H1 (cell line): ENCODE results near the gene NFAM1. TPM values are rescaled to one million over a fixed set of nuclear protein-coding genes. Genes with fewer than 3 reads are reported as not detected.

Experiments
- CTCF ChIA-PET: fragments of 300-600 bp; sonication (Branson Sonifier 250); formaldehyde crosslinking; loops from one replicate; lab custom pipeline; 2021; ENCODE audit not compliant: partially characterized antibody; lab: Charles Lee
- POLR2A ChIA-PET: fragments of 300-600 bp; sonication (Branson Sonifier 250); formaldehyde crosslinking; loops from one replicate; lab custom pipeline; 2021; ENCODE audit warnings: inconsistent platforms; ENCODE audit not compliant: partially characterized antibody; lab: Charles Lee
- DNase-seq, 2 experiments: peaks; one replicate each; pipeline versions ENCODE4 v3.0.0 to v3.0.0-alpha.2; 2010 to 2022; ENCODE audit warnings: low spot score in 2 of 2, low read depth in 1 of 2, mixed read lengths in 1 of 2
- FAIRE-seq: peaks from 2 replicates; lab custom pipeline; 2011; peaks lifted over from hg19 to GRCh38; lab: Jason Lieb, UNC
- H2AFZ ChIP-seq: 2 replicates; pipeline ENCODE4 v1.8.1; 2012; ENCODE audit warnings: low read length, inconsistent platforms
- H2AK5ac ChIP-seq: 2 replicates; pipeline ENCODE4 v1.6.1; 2013; ENCODE audit warnings: low read depth, low read length
- H2BK120ac ChIP-seq: replicated peaks from 2 replicates; pipeline ENCODE3; 2013; ENCODE audit warnings: low read depth, low read length, inconsistent platforms
- H2BK12ac ChIP-seq: 2 replicates; pipeline ENCODE4 v1.6.1; 2013; ENCODE audit warnings: low read depth, low read length
- H2BK15ac ChIP-seq: 2 replicates; pipeline ENCODE4 v1.6.1; 2013; ENCODE audit warnings: low read length
- H2BK20ac ChIP-seq: 2 replicates; pipeline ENCODE4 v1.6.1; 2013; ENCODE audit warnings: low read length
- H2BK5ac ChIP-seq: 2 replicates; pipeline ENCODE4 v1.6.1; 2013; ENCODE audit warnings: low read depth, low read length
- H3K14ac ChIP-seq: 2 replicates; pipeline ENCODE4 v1.6.1; 2013; ENCODE audit warnings: inconsistent platforms; ENCODE audit not compliant: insufficient read length
- H3K18ac ChIP-seq: 2 replicates; pipeline ENCODE4 v1.6.1; 2013; ENCODE audit warnings: low read length; ENCODE audit errors: extremely low read depth
- H3K23ac ChIP-seq: 2 replicates; pipeline ENCODE4 v1.6.1; 2013; ENCODE audit warnings: inconsistent platforms; ENCODE audit not compliant: insufficient read length
- H3K23me2 ChIP-seq: 2 replicates; pipeline ENCODE4 v1.6.1; 2013; ENCODE audit warnings: low read depth, low read length
- H3K27ac ChIP-seq: 2 replicates; pipeline ENCODE4 v1.6.1; 2011; ENCODE audit warnings: low read depth, low read length, inconsistent platforms
- H3K27me3 ChIP-seq, 4 experiments: replicated peaks in 1 of 4; 1 replicate in 1 of 4; 2 replicates in 3 of 4; pipeline versions ENCODE4 v1.6.1 to v1.8.1; 2011 to 2013; ENCODE audit warnings: low read length in 3 of 4, mild to moderate bottlenecking in 3 of 4, inconsistent platforms in 2 of 4, mixed read lengths in 2 of 4, moderate library complexity in 1 of 4; ENCODE audit not compliant: control insufficient read depth in 3 of 4, insufficient read depth in 3 of 4; ENCODE audit errors: extremely low read depth in 1 of 4
- H3K36me3 ChIP-seq, 4 experiments: 2 replicates each; pipeline versions ENCODE4 v1.6.1 to v1.8.1; 2011 to 2013; ENCODE audit warnings: mild to moderate bottlenecking in 4 of 4, low read length in 3 of 4, moderate library complexity in 2 of 4, control low read depth in 1 of 4, inconsistent platforms in 1 of 4; ENCODE audit not compliant: insufficient read depth in 4 of 4, control insufficient read depth in 2 of 4
- H3K4ac ChIP-seq: replicated peaks from 2 replicates; pipeline ENCODE3; 2013; ENCODE audit warnings: low read length, low read depth, mixed read lengths, inconsistent platforms; ENCODE audit not compliant: insufficient read length
- H3K4me1 ChIP-seq, 4 experiments: replicated peaks in 1 of 4; 1 replicate in 1 of 4; 2 replicates in 3 of 4; pipeline versions ENCODE4 v1.6.1 to v1.8.1; 2011 to 2013; ENCODE audit warnings: low read length in 3 of 4, inconsistent platforms in 2 of 4, mixed read lengths in 1 of 4; ENCODE audit not compliant: insufficient read depth in 4 of 4, control insufficient read depth in 3 of 4
- H3K4me2 ChIP-seq, 2 experiments: 2 replicates each; pipeline versions ENCODE4 v1.6.1 to v1.8.1; 2011 to 2013; ENCODE audit warnings: low read depth in 2 of 2, low read length in 2 of 2, control low read depth in 1 of 2, inconsistent platforms in 1 of 2, mild to moderate bottlenecking in 1 of 2; ENCODE audit not compliant: insufficient read depth in 1 of 2
- H3K4me3 ChIP-seq, 4 experiments: fragments of 200-600, 300-600 bp in 1 of 4; sonication (generic), shearing (Covaris generic), sonication (Bioruptor Twin) in 1 of 4; 2 replicates each; pipeline versions ENCODE4 v1.5.1 to v1.8.1; 2011 to 2016; ENCODE audit warnings: low read length in 4 of 4, low read depth in 3 of 4, control low read depth in 2 of 4, inconsistent platforms in 2 of 4, mild to moderate bottlenecking in 2 of 4, mixed read lengths in 1 of 4, moderate library complexity in 1 of 4; ENCODE audit not compliant: insufficient read depth in 2 of 4; ENCODE audit errors: extremely low read depth in 1 of 4
- H3K56ac ChIP-seq: replicated peaks from 2 replicates; pipeline ENCODE3; 2013; ENCODE audit warnings: low read depth, mild to moderate bottlenecking, mixed read lengths, low read length, inconsistent platforms; ENCODE audit not compliant: insufficient read length
- H3K79me1 ChIP-seq: 2 replicates; pipeline ENCODE4 v1.6.1; 2013; ENCODE audit warnings: low read depth, low read length, control low read depth
- H3K79me2 ChIP-seq, 2 experiments: 2 replicates each; pipeline versions ENCODE4 v1.6.1 to v1.8.1; 2012 to 2013; ENCODE audit warnings: low read length in 2 of 2, mild to moderate bottlenecking in 2 of 2, inconsistent platforms in 1 of 2; ENCODE audit not compliant: insufficient read depth in 2 of 2, control insufficient read depth in 1 of 2
- H3K9ac ChIP-seq, 4 experiments: replicated peaks in 1 of 4; 1 replicate in 1 of 4; 2 replicates in 3 of 4; pipeline versions ENCODE4 v1.6.1 to v1.8.1; 2011 to 2013; ENCODE audit warnings: low read depth in 3 of 4, low read length in 3 of 4, control low read depth in 2 of 4, mild to moderate bottlenecking in 2 of 4, moderate library complexity in 2 of 4, inconsistent platforms in 1 of 4; ENCODE audit errors: extremely low read depth in 1 of 4
- H3K9me3 ChIP-seq, 2 experiments: 2 replicates each; pipeline versions ENCODE4 v1.6.1 to v1.8.1; 2012 to 2013; ENCODE audit warnings: mild to moderate bottlenecking in 2 of 2, moderate library complexity in 2 of 2, control low read depth in 1 of 2, inconsistent platforms in 1 of 2, low read depth in 1 of 2, low read length in 1 of 2, mixed read lengths in 1 of 2; ENCODE audit not compliant: insufficient read depth in 2 of 2
- H4K20me1 ChIP-seq, 2 experiments: replicated peaks in 1 of 2; 2 replicates each; pipeline versions ENCODE3 to v1.8.1; 2011 to 2013; ENCODE audit warnings: inconsistent platforms in 2 of 2, low read length in 2 of 2, mild to moderate bottlenecking in 1 of 2; ENCODE audit not compliant: insufficient read depth in 2 of 2, control insufficient read depth in 1 of 2
- H4K5ac ChIP-seq: 2 replicates; pipeline ENCODE4 v1.6.1; 2013; ENCODE audit warnings: low read length, low read depth, mixed read lengths, inconsistent platforms; ENCODE audit not compliant: insufficient read length
- H4K8ac ChIP-seq: 2 replicates; pipeline ENCODE4 v1.8.0; 2013; ENCODE audit warnings: mild to moderate bottlenecking, moderate library complexity, low read length, inconsistent platforms; ENCODE audit not compliant: insufficient read depth; ENCODE audit errors: extremely low read depth
- H4K91ac ChIP-seq: replicated peaks from 2 replicates; pipeline ENCODE3; 2013; ENCODE audit warnings: low read length, mixed read lengths, inconsistent platforms; ENCODE audit not compliant: insufficient read length
- WGBS, 2 experiments: shearing (Covaris generic) in 1 of 2; methylation state at CpG; one replicate each; pipeline versions ENCODE4 v1.1.6 to v1.1.7; 2013 to 2015; ENCODE audit warnings: low lambda C conversion rate in 2 of 2, mixed read lengths in 2 of 2, inconsistent platforms in 1 of 2, low coverage in 1 of 2, missing lambda C conversion rate in 1 of 2; ENCODE audit not compliant: insufficient replicate concordance in 2 of 2, insufficient coverage in 1 of 2, insufficient read length in 1 of 2; ENCODE audit errors: extremely low coverage in 1 of 2, missing lambda C conversion rate in 1 of 2; 5-methylcytosine and 5-hydroxymethylcytosine counted together
- polyA plus RNA-seq, 7 experiments: library from polyadenylated mRNA; depleted of rRNA in 3 of 7; stranded (reverse) in 5 of 7; unstranded in 2 of 7; fragments of >200 nt in 5 of 7; fragments of 200-250 nt in 2 of 7; gene quantifications; 1 replicate in 5 of 7; 2 replicates in 1 of 7; 4 replicates in 1 of 7; pipeline versions ENCODE4 v1.2.1 to v1.2.3, GENCODE V29; 2011 to 2013; ENCODE audit warnings: missing spikeins in 2 of 7, mixed read lengths in 2 of 7
- total RNA-seq: library from RNA; stranded (reverse); fragmentation: NEBNext Ultra II Directional; extraction: Animal tissue kit (Norgen Biotek cat#: 25700); gene quantifications from 2 replicates; pipeline ENCODE4 v1.2.1, GENCODE V29; 2021

NFAM1 gene
- total and polyA plus RNA-seq, 2 of the 8 experiments (the other 6 are each of a cell fraction or from before 2014, with no cell fraction given), result 0.62 to 0.73 TPM

GRCh38 chr22:42335839-42336378 lies 96.3 kb downstream of the NFAM1 start:
- Histone ChIP-seq H3K27ac (no peak overlapping the region), H4K5ac (no peak overlapping the region), H3K14ac (no peak overlapping the region), H3K79me2 (peaks cover 0 to 17% of the 10 kb centered on the region in 2 experiments; a peak in 1 of 4 replicates), H2BK12ac (no peak overlapping the region), H3K9me3 (no peaks in the 10 kb centered on the region), H2BK20ac (no peak overlapping the region), H2BK120ac (no peak overlapping the region), H3K4me2 (no peak overlapping the region), H3K36me3 (no peaks in the 10 kb centered on the region), H2BK15ac (no peak overlapping the region), H3K18ac (no peak overlapping the region), H4K8ac (no peak overlapping the region), H3K9ac (no peak overlapping the region), H2AK5ac (no peak overlapping the region), H4K91ac (no peak overlapping the region), H3K23ac (no peak overlapping the region), H3K23me2 (peaks cover 3% of the 10 kb centered on the region), H3K4me3 (no peak overlapping the region), H3K4me1 (peaks cover 0 to 14% (median 6%) of the 10 kb centered on the region in 4 experiments; a peak in 6 of 7 replicates), H4K20me1 (peaks cover 10 to 18% of the 10 kb centered on the region in 2 experiments), H3K27me3 (peaks cover 0 to 6% (median 2%) of the 10 kb centered on the region in 4 experiments; a peak in 4 of 7 replicates), H2AFZ (no peak overlapping the region), H3K4ac (no peak overlapping the region), H3K79me1 (peaks cover 24% of the 10 kb centered on the region), H3K56ac (no peak overlapping the region), H2BK5ac (no peak overlapping the region)
- DNase-seq (no peak), FAIRE-seq (no peak)
- CTCF ChIA-PET, result interaction anchor here (0.6 to 1.4 kb wide), 3 partner anchors 39 to 172 kb away, joined by 3 to 4 read pairs (median 3); no protein-coding TSS in a partner anchor
- POLR2A ChIA-PET, result interaction anchor here (1.0 to 1.2 kb wide), 2 partner anchors 9 to 10 kb away, joined by 4 read pairs; no protein-coding TSS in a partner anchor
- 83% methylated on average over 11 of the region's 11 CpGs; no CpG with 5 or more reads in 1 of the 2 experiments for WGBS, 2 experiments
